ENCODE results near the gene HOXD1. TPM values are rescaled to one million over a fixed set of nuclear protein-coding genes. Genes with fewer than 3 reads are reported as not detected.

The HOXD1 gene
- total RNA-seq, 4 donors from 2014 or later: 0.11 to 0.40 TPM; not detected in 2

GRCh38 chr2:176164201-176164600 lies 24.3 kb upstream of the HOXD1 start:
- TF ChIP-seq, protein P1, sequence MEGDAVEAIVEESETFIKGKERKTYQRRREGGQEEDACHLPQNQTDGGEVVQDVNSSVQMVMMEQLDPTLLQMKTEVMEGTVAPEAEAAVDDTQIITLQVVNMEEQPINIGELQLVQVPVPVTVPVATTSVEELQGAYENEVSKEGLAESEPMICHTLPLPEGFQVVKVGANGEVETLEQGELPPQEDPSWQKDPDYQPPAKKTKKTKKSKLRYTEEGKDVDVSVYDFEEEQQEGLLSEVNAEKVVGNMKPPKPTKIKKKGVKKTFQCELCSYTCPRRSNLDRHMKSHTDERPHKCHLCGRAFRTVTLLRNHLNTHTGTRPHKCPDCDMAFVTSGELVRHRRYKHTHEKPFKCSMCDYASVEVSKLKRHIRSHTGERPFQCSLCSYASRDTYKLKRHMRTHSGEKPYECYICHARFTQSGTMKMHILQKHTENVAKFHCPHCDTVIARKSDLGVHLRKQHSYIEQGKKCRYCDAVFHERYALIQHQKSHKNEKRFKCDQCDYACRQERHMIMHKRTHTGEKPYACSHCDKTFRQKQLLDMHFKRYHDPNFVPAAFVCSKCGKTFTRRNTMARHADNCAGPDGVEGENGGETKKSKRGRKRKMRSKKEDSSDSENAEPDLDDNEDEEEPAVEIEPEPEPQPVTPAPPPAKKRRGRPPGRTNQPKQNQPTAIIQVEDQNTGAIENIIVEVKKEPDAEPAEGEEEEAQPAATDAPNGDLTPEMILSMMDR (IDR thresholded peaks at IDR 0.05): no peak
- no peak for TF ChIP-seq POLR2A (IDR thresholded peaks at IDR 0.05)
- Histone ChIP-seq H3K4me3 (replicated peaks in 1 of 3) (no peak overlapping the region), H3K27ac (no peak overlapping the region), H3K4me1 (peaks cover 2 to 22% of the 10 kb centered on the region in 2 donors), H3K36me3 (no peaks in the 10 kb centered on the region), H3K27me3 (peaks cover 63% of the 10 kb centered on the region), H3K9me3 (no peaks in the 10 kb centered on the region)
- 24 to 42% methylated on average over 13 of the region's 13 CpGs for WGBS, 2 donors
- intact Hi-C loops (cut with DNase I): no loop called here
- DNase-seq: no peak

DNA sequence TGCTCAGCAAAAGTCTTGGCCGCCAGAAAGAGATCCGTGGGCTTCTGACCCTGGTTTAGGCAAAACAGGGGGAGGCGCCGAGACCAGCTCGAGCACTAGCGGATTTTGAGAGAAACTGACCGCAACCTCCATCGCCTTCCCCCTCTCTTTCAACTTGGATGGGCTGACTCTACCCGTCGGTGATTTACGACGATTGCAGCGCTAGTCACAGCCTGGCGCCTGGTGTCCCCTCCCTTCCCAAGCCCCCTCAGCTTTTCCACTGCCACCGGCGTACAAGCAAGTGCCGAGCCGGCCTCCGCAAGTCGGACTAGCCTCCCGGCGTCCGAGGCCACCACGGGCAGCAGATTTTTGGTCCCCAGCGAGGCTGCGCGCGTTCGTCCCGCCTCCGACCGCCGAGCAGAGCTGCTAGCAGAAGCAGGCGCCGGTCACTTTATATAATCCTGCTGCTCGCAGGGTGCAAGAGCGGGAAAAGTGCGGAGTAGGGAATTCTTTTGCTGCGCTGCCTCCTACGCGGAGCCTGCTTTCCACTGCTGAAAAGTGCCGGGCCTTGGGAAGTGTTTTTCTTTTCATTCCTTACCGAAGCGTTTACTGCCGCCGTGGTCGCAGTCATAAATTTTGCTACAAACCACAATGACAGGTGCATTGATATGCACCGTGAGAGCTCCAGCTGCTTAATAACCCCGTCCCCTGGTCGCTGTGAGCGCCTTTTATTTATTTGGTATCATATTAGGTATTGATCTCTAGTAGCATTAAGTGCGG lies 23.7 kb upstream of the HOXD1 start:
- Histone ChIP-seq H3K4me1 (peaks cover 2 to 16% of the 10 kb centered on the region in 2 donors), H3K27me3 (peaks cover 59% of the 10 kb centered on the region), H3K4me3 (replicated peaks in 1 of 3) (no peak overlapping the region), H3K36me3 (no peaks in the 10 kb centered on the region), H3K27ac (no peak overlapping the region), H3K9me3 (no peaks in the 10 kb centered on the region)
- TF ChIP-seq POLR2A (IDR thresholded peaks at IDR 0.05): no peak
- TF ChIP-seq, protein P1 (IDR thresholded peaks at IDR 0.05): no peak
- DNase-seq: no peak
- 7 to 36% methylated on average over 50 of the region's 52 CpGs for WGBS, 2 donors
- intact Hi-C loops (cut with DNase I): no loop called here

GRCh38 chr2:176165370-176166050 lies 23.0 kb upstream of the HOXD1 start:
- TF ChIP-seq, protein P1 (IDR thresholded peaks at IDR 0.05): no peak
- no peak for TF ChIP-seq POLR2A (IDR thresholded peaks at IDR 0.05)
- 8 to 30% methylated on average over 24 to 26 of the region's 26 CpGs for WGBS, 2 donors
- intact Hi-C loops (cut with DNase I): no loop called here
- Histone ChIP-seq H3K4me3 (replicated peaks in 1 of 3) (no peak overlapping the region), H3K4me1 (peaks cover 0 to 10% of the 10 kb centered on the region in 2 donors), H3K9me3 (no peaks in the 10 kb centered on the region), H3K27me3 (peaks cover 52% of the 10 kb centered on the region), H3K27ac (no peak overlapping the region), H3K36me3 (no peaks in the 10 kb centered on the region)
- no peak for DNase-seq

DNA sequence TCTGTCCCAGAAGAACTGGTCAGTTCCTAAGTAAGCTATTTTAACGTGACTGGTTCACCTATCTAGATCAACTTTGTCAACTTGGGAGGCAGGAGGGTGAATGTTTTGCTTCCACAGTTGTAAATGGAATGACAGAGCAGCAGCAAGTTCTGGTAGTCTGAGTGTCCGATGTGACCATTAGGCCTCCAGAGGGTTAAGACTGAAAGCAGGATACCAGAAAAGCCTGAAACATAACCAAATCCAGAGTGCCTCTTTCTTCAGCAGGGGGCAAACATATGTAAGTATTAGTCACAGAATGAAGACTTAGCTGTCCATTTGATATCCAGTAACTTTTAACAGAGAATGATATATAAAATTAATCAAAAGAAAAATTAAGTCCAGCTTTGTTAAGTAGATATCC lies 22.2 kb upstream of the HOXD1 start:
- 39 to 50% methylated on average over 2 of the region's 2 CpGs for WGBS, 2 donors
- intact Hi-C loops (cut with DNase I): no loop called here
- H3K4me3 ChIP-seq (replicated peaks in 1 of 3): no peak overlapping the region
- H3K27me3 ChIP-seq: peaks cover 46% of the 10 kb centered on the region
- H3K4me1 ChIP-seq: peaks cover under 1 to 4% of the 10 kb centered on the region in 2 donors
- H3K27ac ChIP-seq: no peak overlapping the region
- TF ChIP-seq, protein P1 (IDR thresholded peaks at IDR 0.05): no peak
- TF ChIP-seq POLR2A (IDR thresholded peaks at IDR 0.05): no peak
- no peak for DNase-seq
- no peaks in the 10 kb centered on the region for H3K36me3 ChIP-seq
- H3K9me3 ChIP-seq: no peaks in the 10 kb centered on the region

GRCh38 chr2:176167398-176167797 lies 21.1 kb upstream of the HOXD1 start:
- Histone ChIP-seq H3K27me3 (peaks cover 51% of the 10 kb centered on the region), H3K4me3 (replicated peaks in 1 of 3) (no peak overlapping the region), H3K36me3 (no peaks in the 10 kb centered on the region), H3K9me3 (no peaks in the 10 kb centered on the region), H3K27ac (no peak overlapping the region), H3K4me1 (peaks cover 7 to 11% of the 10 kb centered on the region in 2 donors)
- TF ChIP-seq POLR2A (IDR thresholded peaks at IDR 0.05): no peak
- TF ChIP-seq, protein P1 (IDR thresholded peaks at IDR 0.05): no peak
- intact Hi-C loops (cut with DNase I): no loop called here
- no peak for DNase-seq
- 63 to 79% methylated on average over 1 of the region's 1 CpG for WGBS, 2 donors

Data from thyroid gland (tissue), 4 donors.